GM21723 (cell line): ENCODE measurements around the gene COL26A1.
"Not testable (repeated sequence)": the region's sequence is repeated elsewhere in the genome, so short reads cannot be mapped to it uniquely, and the experiment has no call there.

Source experiments
- ATAC-seq: cut with Tn5 transposase; IDR thresholded peaks from one replicate; pipeline ENCODE4 v1.9.1; 2021; ENCODE audit warnings: mild to moderate bottlenecking, moderate library complexity; ENCODE audit not compliant: unreplicated experiment

Gene COL26A1

DNA sequence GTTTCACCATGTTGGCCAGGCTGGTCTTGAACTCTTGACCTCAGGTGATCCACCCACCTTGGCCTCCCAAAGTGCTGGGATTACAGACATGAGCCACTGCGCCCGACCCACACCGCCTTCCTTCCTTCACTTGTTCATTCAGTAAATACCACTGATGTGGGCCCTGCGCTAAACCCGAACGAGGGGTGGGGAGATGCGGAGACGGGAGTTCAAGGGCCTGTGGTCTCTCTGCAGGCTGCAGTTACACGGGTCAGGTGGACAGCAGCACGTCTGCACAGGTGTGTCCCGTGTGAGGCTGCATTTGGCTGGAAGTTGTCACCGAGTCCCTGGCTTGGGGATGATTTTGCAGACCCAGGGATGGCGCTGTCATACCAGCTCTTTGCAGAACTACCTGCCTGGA, 38.1 kb downstream of the COL26A1 start:
- ATAC-seq = no peak

DNA sequence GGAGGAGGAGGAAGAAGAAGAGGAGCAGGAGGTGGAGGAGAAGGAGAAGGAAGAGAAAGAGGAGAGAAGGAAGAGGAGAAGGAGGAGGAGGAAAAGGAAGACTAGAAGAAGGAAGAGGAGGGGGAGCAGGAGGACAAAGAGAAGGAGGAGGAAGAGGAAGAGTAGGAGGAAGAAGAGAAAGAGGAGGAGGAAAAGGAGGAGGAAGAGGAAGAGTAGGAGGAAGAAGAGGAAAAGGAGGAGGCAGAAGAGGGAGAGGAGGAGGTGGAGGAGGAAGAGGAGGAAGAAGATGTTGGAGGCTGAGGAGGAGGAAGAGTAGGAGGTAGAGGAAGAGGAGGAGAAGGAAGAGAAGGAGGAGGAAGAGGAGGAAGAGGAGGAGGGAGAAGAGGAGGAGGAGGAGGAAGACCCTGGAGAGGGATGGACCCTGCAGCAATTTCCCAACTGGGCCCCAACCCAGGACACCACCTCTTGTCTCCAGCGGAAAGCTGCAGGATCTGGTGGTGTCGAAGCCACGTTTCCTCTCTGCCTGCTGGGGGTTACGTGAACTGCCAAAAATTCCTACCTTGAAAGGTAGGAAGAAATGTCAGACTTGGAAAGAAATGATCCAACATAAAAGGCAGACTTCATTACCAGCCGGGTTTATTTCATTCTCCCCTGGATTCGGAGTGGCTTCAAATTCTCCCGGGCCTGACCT, 38.9 kb downstream of the COL26A1 start:
- no peak for ATAC-seq

DNA sequence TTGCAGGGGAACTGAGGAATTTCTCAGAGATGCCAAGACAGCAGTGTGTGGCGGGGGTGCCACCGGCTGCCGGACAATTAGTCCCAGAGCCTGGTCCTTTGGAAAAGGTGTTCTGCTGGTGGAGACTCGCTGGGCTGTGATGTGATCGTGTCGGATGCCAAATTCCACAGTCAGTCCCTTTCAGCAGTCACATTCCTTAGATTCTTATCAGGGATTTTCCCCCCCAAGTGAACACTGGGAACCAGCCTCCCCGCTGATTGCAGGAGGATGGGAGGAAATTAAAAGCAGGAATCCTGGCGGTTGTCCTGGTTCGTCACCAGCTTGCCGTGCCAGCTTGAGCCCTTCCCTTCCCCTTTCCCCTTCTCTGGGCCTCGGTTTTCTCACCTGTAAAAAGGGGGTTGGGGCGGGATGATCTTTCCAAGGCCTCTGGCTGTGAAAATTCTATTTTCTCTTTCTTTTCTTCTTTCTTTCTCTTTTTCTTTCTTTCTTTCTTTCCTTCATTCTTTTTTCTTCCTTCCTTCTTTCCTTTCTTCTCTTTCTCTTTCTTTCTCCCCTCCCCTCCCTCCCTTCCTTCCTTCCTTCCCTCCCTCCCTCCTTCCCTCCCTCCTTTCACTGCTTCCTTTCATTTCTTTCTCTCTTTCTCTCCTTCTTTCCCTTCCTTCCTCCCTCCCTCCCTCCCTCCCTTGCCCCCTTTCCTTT, 39.6 kb downstream of the COL26A1 start:
- no peak for ATAC-seq

DNA sequence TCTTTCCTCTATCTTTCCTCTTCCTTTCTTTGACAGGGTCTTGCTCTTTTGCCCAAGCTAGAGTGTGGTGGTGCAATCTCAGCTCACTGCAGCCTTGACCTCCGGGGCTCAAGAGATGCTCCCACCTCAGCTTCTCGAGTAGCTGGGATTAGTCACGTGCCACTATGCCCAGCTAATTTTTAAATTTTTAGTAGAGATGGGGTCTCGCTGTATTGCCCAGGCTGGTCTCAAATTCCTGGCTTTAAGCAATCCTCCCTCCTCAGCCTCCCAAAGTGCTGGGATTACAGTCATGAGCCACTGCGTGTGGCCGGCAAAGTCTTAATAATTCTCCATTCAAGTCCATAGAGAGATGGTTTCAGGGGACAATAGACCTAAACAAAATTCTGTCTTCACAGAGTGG, 40.2 kb downstream of the COL26A1 start:
- no peak for ATAC-seq

DNA sequence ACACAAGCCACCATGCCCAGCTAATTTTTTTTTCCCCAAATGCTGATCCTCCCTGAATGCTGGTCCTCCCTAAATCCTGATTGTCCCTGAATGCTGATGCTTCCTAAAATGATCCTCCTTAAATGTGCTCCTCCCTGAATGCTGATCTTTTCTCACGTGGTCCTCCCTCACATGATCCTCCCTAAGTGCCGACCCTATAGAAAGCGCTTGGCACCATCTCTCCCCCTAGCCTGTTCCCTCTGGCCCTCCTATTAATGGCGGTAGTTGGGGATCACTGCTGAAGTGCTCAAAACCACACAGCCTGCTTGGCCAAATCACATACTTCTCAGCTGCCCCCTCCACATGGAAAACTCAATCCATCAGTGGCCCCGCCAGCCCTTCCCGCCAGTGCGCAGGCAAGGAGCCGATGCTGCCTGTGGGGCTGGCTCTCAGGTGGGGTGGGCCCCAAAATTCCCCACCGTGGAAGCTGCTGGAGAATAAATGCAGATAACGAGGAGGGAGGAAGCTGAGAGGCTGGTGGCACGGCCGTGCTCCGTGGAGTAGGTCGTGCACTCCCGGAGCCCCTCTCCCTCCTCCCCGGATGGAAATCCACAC, 42.9 kb downstream of the COL26A1 start:
- ATAC-seq = no peak

DNA sequence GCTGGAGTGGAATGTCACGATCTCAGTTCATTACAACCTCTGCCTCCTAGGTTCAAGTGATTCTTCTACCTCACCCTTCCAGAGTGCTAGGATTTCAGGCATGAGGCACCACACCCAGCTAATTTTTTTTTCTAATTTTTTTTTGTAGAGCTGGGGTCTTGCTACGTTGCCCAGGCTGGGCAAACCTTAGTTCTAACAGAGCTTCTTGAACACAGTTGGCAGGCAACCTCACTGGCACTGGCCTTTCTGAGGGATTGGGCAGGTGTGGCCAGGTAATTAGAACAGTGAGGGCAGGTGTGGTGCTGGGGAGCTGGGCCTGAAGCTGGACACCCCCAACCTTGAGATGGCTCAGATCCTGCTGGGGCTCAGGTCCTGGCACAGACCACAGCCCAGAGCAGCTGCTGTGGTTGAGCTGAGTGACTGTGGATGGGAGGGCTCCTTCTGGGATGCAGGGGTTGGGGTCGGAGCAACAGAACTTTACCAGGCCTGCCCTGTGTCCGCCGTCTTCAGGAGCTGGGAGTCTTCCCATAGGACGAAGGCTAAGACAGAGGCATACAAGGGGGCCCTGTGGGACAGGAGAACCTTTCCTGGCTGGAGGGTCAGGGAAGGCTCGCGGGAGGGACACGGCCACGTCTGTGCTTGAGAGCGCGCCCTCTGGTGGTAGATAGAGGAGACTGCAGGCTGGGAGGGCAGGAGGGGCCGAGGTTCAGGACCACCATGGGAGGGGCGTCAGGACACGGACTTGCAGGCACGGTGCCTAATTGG, 48.2 kb downstream of the COL26A1 start:
- no peak for ATAC-seq

DNA sequence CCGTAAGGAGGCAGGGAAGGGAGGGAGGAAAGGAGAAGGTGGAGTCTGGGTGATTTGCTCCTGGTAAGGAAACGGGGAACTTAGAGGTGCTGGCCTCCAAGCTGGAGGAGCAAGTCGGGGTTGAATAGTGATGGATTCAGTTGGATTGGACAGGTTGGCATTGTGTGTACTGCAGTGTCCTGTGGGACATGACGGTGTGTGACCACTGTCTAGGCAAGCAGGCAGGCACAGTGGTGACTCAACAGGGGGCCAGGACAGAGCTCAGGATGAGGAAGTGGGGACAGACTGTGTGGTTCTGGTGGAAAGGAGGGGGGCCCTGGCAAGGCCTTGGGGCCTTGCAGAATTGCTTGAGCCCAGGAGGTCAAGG, 48.8 kb downstream of the COL26A1 start:
- ATAC-seq = no peak

DNA sequence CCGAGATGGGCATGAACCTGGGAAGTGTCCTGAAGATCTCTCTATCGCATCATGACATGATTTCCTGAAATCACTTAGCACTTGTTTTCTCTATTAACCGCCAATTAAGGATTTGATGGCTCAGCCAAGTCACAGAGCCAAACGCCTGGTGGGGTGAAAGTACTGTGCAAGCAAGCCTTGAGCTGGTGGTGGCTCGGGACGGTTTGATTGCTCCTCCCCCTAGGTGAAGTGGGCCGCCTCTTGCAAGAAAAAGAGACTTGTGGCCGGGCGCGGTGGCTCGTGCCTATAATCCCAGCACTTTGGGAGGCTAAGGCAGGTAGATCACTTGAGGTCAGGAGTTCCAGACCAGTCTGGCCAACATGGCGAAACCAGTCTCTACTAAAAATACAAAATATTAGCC, 50.3 kb downstream of the COL26A1 start:
- ATAC-seq = no peak

DNA sequence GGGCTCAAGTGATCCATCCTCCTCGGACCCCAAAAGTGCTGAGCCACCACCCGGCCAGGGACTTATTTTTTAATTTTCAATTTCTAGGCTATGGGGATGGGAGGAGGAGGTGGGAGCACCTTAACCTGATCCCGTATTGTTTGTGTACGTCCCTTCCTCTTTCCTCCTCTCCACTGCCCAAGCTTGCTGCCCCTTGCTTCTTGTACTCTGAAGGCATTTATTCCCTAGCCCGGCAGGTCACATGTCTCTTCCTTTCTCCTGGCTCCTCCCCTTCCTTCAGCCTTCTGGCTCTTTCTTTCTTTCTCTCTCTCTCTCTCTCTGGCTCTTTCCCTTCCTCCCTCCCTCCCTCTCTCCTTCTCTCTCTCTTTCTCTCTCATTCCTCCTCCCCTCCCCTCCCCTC, 56.0 kb downstream of the COL26A1 start:
- no peak for ATAC-seq

DNA sequence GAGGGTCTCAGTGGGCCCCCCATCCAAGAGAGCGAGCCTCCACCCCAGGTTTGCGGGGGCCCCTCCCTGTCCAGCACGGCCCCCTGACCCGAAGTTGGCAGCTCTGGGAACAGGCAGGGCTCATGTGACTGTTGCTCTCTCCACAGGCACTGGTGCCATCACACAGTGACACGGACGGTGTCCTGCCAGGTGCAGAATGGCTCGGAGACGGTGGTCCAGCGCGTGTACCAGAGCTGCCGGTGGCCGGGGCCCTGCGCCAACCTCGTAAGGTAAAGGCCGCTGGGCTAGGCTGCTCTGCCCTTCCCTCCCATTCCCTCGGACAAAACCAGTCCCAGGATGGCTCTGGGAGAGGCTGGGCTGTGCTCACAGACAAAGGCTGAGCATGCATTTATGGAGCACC, 57.2 kb downstream of the COL26A1 start:
- no peak for ATAC-seq

DNA sequence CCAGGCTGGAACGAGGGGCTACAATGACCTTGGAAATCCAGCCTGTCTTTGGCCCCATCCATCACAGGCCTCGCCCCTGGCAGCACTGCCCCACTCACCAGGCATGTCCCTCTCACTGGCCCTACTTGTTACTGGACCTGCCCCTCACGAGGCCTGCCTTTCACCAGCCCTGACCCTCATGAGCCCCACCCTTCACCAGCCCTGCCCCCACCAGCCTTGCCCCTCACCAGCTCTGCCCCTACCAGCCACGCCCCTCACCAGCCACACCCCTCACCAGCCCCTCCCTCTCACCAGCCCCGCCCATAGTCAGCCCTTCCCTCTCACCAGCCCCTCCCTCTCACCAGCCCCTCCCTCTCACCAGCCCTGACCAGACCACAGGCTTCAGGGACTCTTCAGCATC, 57.8 kb downstream of the COL26A1 start:
- ATAC-seq = no peak

DNA sequence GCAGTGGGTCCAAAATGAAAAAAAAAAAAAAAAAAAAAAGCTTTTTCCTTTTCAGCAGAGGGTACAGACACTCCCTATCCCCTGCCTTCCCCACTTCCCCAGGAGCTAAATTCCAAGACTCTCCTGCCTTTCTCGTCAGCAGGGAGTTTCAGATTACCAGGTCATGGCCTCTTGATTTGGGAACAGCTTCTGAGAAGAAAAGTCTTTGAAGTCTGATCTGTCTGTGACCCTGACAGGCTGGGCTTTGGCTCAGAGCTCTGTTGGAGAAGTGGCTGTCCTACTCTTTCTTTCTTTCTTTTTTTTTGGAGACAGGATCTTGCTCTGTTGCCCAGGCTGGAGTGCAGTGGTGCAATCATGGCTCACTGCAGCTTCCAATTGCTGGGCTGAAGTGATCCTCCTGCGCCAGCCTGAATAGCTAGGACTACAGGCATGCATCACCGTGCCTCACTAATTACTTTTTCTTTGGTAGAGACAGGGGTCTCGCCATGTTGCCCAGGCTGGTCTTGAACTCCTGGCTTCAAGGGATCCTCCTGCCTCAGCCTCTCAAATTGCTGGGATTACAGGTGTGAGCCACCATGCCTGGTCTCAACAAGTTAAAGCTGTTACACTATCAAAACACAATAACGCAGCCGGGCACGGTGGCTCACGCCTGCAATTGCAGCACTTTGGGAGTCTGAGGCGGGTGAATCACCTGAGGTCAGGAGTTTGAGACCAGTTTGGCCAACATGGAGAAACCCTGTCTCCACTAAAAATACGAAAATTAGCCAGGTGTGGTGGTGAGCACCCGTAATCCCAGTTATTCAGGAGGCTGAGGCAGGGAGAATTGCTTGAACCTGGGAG, 59.9 kb downstream of the COL26A1 start:
- no peak for ATAC-seq

DNA sequence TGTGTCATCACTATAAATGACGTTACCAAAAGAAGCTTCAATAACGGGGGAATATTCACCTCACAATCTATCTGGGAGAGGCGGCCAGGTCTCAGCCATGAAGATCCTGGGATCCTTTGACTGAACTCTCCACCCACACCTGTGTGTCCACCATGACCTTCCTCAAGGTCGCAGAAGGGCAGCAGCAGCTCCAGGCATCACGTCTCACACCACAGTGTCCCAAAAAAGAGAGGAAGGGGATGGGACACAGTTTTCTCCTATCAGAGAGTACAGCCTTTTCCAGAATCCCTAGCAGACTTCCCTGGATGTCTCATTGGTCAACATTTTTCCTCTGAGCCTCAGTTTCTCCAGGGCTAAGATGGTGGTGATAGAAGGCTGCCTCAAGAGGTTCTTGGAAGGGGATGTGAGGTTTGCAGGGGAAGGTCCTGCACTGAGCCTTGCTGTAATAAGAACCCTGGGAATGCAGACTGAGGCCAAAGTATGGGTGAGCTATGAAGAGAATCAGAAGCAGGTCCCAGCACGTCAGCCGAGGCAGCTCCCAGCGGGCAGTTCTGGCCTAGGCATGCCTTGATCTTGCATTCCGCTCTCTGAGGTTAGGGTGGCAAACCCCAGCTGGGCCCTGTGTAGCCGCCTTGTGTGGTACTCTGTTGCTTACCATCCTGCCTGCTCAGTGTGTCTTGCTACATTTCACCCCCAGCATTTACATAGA, 63.8 kb downstream of the COL26A1 start:
- ATAC-seq = no peak

DNA sequence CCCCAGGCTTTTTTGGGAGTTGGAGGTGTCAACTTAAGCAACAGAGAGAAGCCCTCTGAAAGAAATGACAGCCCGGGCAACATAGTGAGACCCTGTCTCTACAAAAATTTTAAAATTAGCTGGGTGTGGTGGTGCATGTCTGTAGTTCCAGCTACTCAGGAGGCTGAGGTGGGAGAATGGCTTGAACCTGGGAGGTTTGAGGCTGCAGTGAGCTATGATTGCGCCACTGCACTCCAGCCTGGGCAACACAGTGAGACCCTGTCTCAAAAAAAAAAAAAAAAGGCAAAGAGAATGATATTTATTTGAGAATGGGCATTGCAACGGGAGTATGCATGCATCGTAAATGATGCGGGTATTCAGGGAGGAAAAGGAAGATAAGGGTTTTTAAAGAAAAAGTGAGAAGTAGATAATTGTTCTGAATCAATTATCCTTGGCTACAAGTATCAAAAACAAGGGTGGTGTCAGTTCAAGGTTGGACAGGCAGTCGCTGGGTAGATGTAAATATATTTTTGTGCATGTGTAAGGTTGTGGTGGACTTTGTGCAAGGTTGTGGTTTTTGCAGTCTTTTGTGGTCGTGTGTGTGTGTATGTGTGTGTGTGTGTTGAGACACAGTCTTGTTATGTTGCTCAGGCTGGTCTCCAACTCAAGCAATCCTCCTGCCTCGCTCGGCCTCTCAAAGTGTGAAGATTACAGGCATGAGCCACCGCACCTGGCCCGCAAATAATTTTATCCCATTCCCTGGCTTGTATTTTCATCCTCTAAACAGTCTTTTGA, 65.6 kb downstream of the COL26A1 start:
- ATAC-seq = no peak

DNA sequence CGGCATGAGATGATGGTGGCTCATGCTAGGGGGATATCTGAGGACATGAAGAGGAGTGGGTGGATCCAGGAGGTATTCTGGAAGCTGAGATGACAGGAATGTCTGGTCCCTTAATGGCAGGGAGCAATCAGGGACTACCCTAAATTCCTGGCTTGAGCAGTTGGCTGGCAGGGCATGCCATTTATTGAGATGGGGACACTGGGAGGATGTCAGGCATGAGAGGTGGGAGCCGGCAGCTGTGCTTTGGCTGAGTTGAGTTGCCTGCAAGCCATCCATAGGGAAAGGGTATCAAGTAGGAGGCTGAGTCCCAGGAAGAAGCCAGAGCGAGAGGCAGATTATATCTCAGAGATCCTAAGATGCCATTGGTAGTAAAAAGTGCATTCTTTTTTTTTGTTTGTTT, 69.6 kb downstream of the COL26A1 start:
- ATAC-seq = no peak

DNA sequence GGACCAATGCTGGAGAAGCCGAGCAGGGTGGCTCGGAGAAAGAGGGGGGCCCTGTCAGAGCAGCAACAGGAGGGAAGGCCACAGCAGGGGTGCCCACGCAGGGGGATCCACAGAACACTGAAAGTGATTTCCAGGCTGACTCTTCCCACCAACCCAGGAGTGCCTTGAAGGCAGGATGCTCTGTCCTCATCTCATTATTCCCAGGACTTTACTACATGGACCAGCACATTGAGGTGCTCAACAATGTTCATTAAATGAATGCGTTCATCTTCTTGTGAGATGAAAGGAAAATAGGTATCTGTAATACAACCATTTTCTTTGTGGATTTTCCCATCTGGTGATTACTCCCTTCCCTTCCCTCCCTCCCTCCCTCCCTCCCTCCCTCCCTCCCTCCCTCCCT, 71.0 kb downstream of the COL26A1 start:
- ATAC-seq = no peak

DNA sequence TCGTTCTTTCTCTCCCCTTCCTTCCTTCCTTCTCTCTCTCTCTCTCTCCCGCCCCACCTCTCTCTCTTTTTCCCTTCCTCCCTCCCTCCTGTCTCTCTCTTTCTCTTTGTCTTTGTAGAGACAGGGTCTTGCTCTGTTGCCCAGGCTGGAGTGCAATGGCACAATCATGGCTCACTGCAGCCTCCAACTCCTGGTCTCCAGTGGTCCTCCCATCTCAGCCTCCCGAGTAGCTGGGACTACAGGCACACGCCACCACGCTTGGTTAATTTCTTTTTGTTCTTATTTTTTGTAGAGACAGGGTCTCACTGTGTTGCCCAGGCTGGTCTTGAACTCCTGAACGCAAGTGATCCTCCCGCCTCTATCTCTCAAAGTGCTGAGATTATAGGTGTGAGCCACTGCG, 71.5 kb downstream of the COL26A1 start:
- not testable (repeated sequence) for ATAC-seq

DNA sequence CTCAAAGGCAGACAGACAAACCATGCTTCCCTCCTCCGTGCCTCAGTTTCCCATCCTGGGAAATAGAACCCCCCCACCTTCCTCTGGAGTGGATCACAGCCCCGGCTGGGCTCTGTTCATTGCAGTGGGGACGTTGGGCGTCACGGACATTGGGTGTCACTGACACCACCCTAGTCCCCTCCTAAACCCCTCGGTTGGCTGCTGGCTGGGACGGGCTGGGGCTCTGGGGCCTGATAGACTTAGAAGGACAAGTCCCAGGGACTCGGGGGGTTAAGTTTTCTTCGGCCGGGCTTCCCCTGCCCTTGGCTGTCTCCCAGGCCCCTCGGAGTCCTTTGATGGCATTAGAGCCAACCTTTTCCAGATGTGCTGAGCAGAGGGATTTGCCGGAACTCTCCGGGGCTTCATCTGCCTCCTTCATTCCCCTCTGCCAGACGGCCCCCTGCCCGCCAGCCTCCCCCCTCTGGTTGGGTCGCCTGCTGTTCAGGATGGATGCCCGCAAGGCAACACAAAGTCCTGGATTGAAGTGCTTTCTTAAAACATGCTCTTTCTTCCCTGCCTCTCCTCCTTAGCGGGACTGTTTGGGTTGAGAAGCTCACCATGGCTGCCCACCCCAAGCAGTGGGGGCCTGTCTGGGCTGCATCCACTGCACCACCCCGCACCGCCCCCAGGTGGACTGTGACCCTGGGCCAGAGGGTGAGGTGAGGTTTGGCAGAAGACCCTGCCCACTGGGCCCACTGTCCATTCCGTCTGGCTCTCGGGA, 73.0 kb downstream of the COL26A1 start:
- ATAC-seq = no peak
